Mesendoderm (in vitro differentiated cells): ENCODE data around the gene FAM89A. TPM values are rescaled to one million over a fixed set of nuclear protein-coding genes. Genes with fewer than 3 reads are reported as not detected.

Source experiments
- DNase-seq: peaks from one replicate; pipeline ENCODE4 v3.0.0; 2013
- H2AK5ac ChIP-seq: 2 replicates; pipeline ENCODE4 v1.6.1; 2013; ENCODE audit warnings: low read length, inconsistent platforms
- H2BK120ac ChIP-seq: 2 replicates; pipeline ENCODE4 v1.6.1; 2013; ENCODE audit warnings: low read depth, mild to moderate bottlenecking, low read length, moderate library complexity, mixed read lengths
- H2BK15ac ChIP-seq: replicated peaks from 2 replicates; pipeline ENCODE4 v1.6.1; 2013; ENCODE audit warnings: low read depth, mild to moderate bottlenecking, moderate library complexity
- H2BK5ac ChIP-seq: 2 replicates; pipeline ENCODE4 v1.6.1; 2013; ENCODE audit warnings: low read length, inconsistent platforms
- H3K18ac ChIP-seq: 2 replicates; pipeline ENCODE4 v1.6.1; 2013; ENCODE audit warnings: mild to moderate bottlenecking, low read length, mixed read lengths
- H3K23ac ChIP-seq: one replicate; pipeline ENCODE4 v1.6.1; 2013; ENCODE audit warnings: low read length
- H3K27ac ChIP-seq: 2 replicates; pipeline ENCODE4 v1.5.1; 2013; ENCODE audit warnings: low read depth, mild to moderate bottlenecking, inconsistent platforms, low read length, moderate library complexity
- H3K27me3 ChIP-seq: 2 replicates; pipeline ENCODE4 v1.6.1; 2013; ENCODE audit warnings: low read length, control low read depth, mild to moderate bottlenecking, inconsistent platforms; ENCODE audit not compliant: insufficient read depth, poor library complexity
- H3K36me3 ChIP-seq: 2 replicates; pipeline ENCODE4 v1.6.1; 2013; ENCODE audit warnings: low read length, inconsistent platforms; ENCODE audit not compliant: control insufficient read depth, insufficient read depth
- H3K4ac ChIP-seq: one replicate; pipeline ENCODE4 v1.6.1; 2013; ENCODE audit warnings: low read depth, mild to moderate bottlenecking, low read length, moderate library complexity
- H3K4me1 ChIP-seq: 2 replicates; pipeline ENCODE4 v1.6.1; 2013; ENCODE audit warnings: low read depth, low read length, inconsistent platforms; ENCODE audit not compliant: control insufficient read depth
- H3K4me2 ChIP-seq: 2 replicates; pipeline ENCODE4 v1.6.1; 2013; ENCODE audit warnings: low read length
- H3K4me3 ChIP-seq: 2 replicates; pipeline ENCODE4 v1.5.1; 2013; ENCODE audit warnings: mild to moderate bottlenecking, low read length
- H3K56ac ChIP-seq: one replicate; pipeline ENCODE4 v1.6.1; 2013; ENCODE audit warnings: low read length
- H3K79me1 ChIP-seq: 2 replicates; pipeline ENCODE4 v1.6.1; 2013; ENCODE audit warnings: low read length, inconsistent platforms
- H3K79me2 ChIP-seq: 2 replicates; pipeline ENCODE4 v1.6.1; 2013; ENCODE audit warnings: mild to moderate bottlenecking, low read length; ENCODE audit not compliant: control insufficient read depth, insufficient read depth
- H3K9ac ChIP-seq: 2 replicates; pipeline ENCODE4 v1.6.1; 2013; ENCODE audit warnings: low read length, inconsistent platforms
- H4K5ac ChIP-seq: one replicate; pipeline ENCODE4 v1.6.1; 2013; ENCODE audit warnings: low read length
- H4K8ac ChIP-seq: one replicate; pipeline ENCODE4 v1.6.1; 2013; ENCODE audit warnings: low read depth, mild to moderate bottlenecking, control low read depth, low read length, moderate library complexity
- WGBS: extraction: QIAGEN DNeasy Blood & Tissue Kit; methylation state at CpG from one replicate; pipeline ENCODE4 v1.1.7; 2013; ENCODE audit warnings: low lambda C conversion rate, missing lambda C conversion rate; ENCODE audit not compliant: insufficient coverage; ENCODE audit errors: extremely low coverage; 5-methylcytosine and 5-hydroxymethylcytosine counted together
- polyA plus RNA-seq, 2 experiments: library from polyadenylated mRNA; stranded (reverse); fragments of 200-250 nt; gene quantifications; one replicate each; pipeline ENCODE4 v1.2.3, GENCODE V29; 2013

The FAM89A gene
- polyA plus RNA-seq (2013, experiment 1 of 2), result 7.8 TPM
- polyA plus RNA-seq (2013, experiment 2 of 2), result 7.2 TPM

GRCh38 chr1:231040019-231040799 lies at the start of gene FAM89A:
TSS of gene FAM89A (minus strand) at chr1:231040254. CDS start at chr1:231040211, 43 bp downstream.
- Histone ChIP-seq H3K23ac (no peak within 1 kb of the TSS), H3K56ac (peak within 1 kb of the TSS; percentile 90), H2BK5ac (no peak within 1 kb of the TSS), H3K9ac (peak within 1 kb of the TSS; percentile 77), H4K8ac (no peak within 1 kb of the TSS), H3K4me3 (peak within 1 kb of the TSS; percentile 55), H3K27ac (peak within 1 kb of the TSS; percentile 2), H3K4me2 (peak within 1 kb of the TSS; percentile 75), H3K27me3 (peaks cover 2% of the 10 kb centered on the region), H4K5ac (no peak within 1 kb of the TSS), H2BK120ac (peak within 1 kb of the TSS; percentile 16), H3K4ac (peak within 1 kb of the TSS; percentile 73), H2AK5ac (no peak within 1 kb of the TSS), H3K79me2 (peaks cover 6% of the 10 kb centered on the region), H3K36me3 (no peaks in the 10 kb centered on the region), H3K79me1 (peaks cover 4% of the 10 kb centered on the region), H2BK15ac (no peak within 1 kb of the TSS), H3K18ac (peak within 1 kb of the TSS; percentile 97), H3K4me1 (peaks cover 8% of the 10 kb centered on the region)
- peak; percentile 23 for DNase-seq
- WGBS, result no CpG with 5 or more reads among the region's 82 CpGs

GRCh38 chr1:231084353-231084752 lies 44.3 kb upstream of the FAM89A start:
- no peak overlapping the region for H3K18ac ChIP-seq
- no peaks in the 10 kb centered on the region for H3K27me3 ChIP-seq
- no peak overlapping the region for H3K4me2 ChIP-seq
- no peaks in the 10 kb centered on the region for H3K79me1 ChIP-seq
- no peak overlapping the region for H4K8ac ChIP-seq
- no peaks in the 10 kb centered on the region for H3K4me1 ChIP-seq
- no peak overlapping the region for H3K9ac ChIP-seq
- no peak overlapping the region for H3K23ac ChIP-seq
- H4K5ac ChIP-seq, result no peak overlapping the region
- H3K36me3 ChIP-seq, result no peaks in the 10 kb centered on the region
- H3K56ac ChIP-seq, result no peak overlapping the region
- H3K79me2 ChIP-seq, result no peaks in the 10 kb centered on the region
- no CpG with 5 or more reads among the region's 5 CpGs for WGBS
- no peak overlapping the region for H3K27ac ChIP-seq
- no peak overlapping the region for H2AK5ac ChIP-seq
- H2BK5ac ChIP-seq, result no peak overlapping the region
- no peak overlapping the region for H2BK120ac ChIP-seq
- H3K4ac ChIP-seq, result no peak overlapping the region
- H3K4me3 ChIP-seq, result no peak overlapping the region
- no peak overlapping the region for H2BK15ac ChIP-seq
- no peak for DNase-seq

DNA sequence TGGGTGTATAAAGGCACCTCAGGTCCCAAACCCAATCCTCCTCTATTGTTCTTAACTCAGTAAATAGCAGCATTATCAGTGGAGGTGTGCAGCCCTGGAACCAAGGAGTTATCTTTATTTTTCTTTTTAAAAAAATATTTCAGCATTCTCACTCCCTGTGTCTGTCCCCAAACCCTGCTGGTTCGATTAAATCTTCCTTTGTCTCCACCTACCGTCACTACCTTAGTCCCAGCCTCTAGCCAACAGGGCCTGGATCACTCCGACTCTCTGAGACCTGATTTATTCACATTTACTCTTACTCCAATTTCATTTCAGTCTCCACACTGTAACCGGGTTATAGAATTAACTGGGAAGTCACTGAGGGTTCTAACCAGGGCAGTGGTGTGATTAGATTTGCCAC lies 39.1 kb upstream of the FAM89A start:
- Histone ChIP-seq H3K4me1 (no peaks in the 10 kb centered on the region), H3K79me2 (no peaks in the 10 kb centered on the region), H2BK120ac (no peak overlapping the region), H2BK15ac (no peak overlapping the region), H4K8ac (no peak overlapping the region), H3K4me2 (no peak overlapping the region), H3K27ac (no peak overlapping the region), H2AK5ac (no peak overlapping the region), H4K5ac (no peak overlapping the region), H3K79me1 (no peaks in the 10 kb centered on the region), H3K4ac (no peak overlapping the region), H3K36me3 (no peaks in the 10 kb centered on the region), H3K27me3 (no peaks in the 10 kb centered on the region), H3K9ac (no peak overlapping the region), H3K56ac (no peak overlapping the region), H3K4me3 (no peak overlapping the region), H3K18ac (no peak overlapping the region), H3K23ac (no peak overlapping the region), H2BK5ac (no peak overlapping the region)
- WGBS, result no CpG with 5 or more reads among the region's 4 CpGs
- no peak for DNase-seq

GRCh38 chr1:231078250-231078649 lies 38.2 kb upstream of the FAM89A start:
- Histone ChIP-seq H3K4me2 (no peak overlapping the region), H4K8ac (no peak overlapping the region), H3K18ac (no peak overlapping the region), H3K27me3 (no peaks in the 10 kb centered on the region), H2BK120ac (no peak overlapping the region), H3K79me2 (no peaks in the 10 kb centered on the region), H3K27ac (no peak overlapping the region), H3K36me3 (no peaks in the 10 kb centered on the region), H3K4ac (no peak overlapping the region), H2AK5ac (no peak overlapping the region), H3K56ac (no peak overlapping the region), H3K23ac (no peak overlapping the region), H3K9ac (no peak overlapping the region), H3K4me3 (no peak overlapping the region), H2BK5ac (no peak overlapping the region), H4K5ac (no peak overlapping the region), H3K4me1 (no peaks in the 10 kb centered on the region), H3K79me1 (no peaks in the 10 kb centered on the region), H2BK15ac (no peak overlapping the region)
- no peak for DNase-seq
- no CpG with 5 or more reads among the region's 7 CpGs for WGBS

DNA sequence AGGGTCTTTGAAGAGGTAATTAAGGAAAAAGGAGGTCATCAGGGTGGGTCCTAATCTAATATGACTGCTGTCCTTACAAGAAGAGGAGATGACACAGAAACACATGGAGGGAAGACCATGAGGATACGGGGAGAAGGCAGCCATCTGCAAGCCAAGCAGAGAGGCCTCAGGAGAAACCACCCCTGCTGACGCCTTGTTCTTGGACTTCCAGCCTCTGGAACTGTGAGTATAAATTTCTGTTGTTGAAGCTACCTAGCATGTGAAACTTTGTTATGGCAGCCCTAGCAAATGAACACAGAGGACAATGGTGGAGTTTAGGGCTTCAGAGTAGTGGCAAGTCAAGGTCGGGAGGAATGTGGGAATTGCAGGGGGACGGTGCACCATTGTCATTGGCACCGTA lies 36.7 kb upstream of the FAM89A start:
- Histone ChIP-seq H2BK120ac (no peak overlapping the region), H3K4ac (no peak overlapping the region), H2BK5ac (no peak overlapping the region), H3K4me1 (no peaks in the 10 kb centered on the region), H3K23ac (no peak overlapping the region), H3K4me3 (no peak overlapping the region), H3K9ac (no peak overlapping the region), H3K79me2 (no peaks in the 10 kb centered on the region), H3K4me2 (no peak overlapping the region), H3K56ac (no peak overlapping the region), H3K79me1 (no peaks in the 10 kb centered on the region), H3K27ac (no peak overlapping the region), H2BK15ac (no peak overlapping the region), H2AK5ac (no peak overlapping the region), H3K36me3 (no peaks in the 10 kb centered on the region), H3K27me3 (no peaks in the 10 kb centered on the region), H4K8ac (no peak overlapping the region), H3K18ac (no peak overlapping the region), H4K5ac (no peak overlapping the region)
- WGBS, result no CpG with 5 or more reads among the region's 5 CpGs
- DNase-seq, result no peak

DNA sequence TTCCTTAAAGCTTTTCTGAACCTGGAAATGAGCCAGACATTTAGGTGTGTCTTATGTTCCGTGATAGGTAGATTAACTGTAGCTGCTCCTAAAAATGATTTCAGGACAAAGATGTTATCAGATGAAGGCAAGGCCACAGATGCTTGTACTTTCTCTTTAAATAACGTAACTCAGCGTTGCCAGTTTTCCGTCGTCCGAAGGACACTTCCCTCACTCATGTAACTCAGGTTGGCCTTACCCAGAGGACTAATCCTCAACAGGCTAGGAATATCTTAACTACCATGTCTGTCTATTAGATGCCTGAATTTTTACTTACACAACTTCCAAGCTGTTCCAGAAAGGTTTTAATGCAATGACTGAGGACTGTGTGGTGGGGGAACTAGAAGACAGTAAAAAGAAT lies 35.4 kb upstream of the FAM89A start:
- Histone ChIP-seq H2BK15ac (no peak overlapping the region), H3K27ac (no peak overlapping the region), H3K18ac (no peak overlapping the region), H3K9ac (no peak overlapping the region), H3K4me3 (no peak overlapping the region), H3K36me3 (no peaks in the 10 kb centered on the region), H3K56ac (no peak overlapping the region), H2AK5ac (no peak overlapping the region), H3K4me2 (no peak overlapping the region), H3K27me3 (no peaks in the 10 kb centered on the region), H3K4ac (no peak overlapping the region), H2BK120ac (no peak overlapping the region), H3K79me1 (no peaks in the 10 kb centered on the region), H2BK5ac (no peak overlapping the region), H4K5ac (no peak overlapping the region), H4K8ac (no peak overlapping the region), H3K79me2 (no peaks in the 10 kb centered on the region), H3K23ac (no peak overlapping the region), H3K4me1 (no peaks in the 10 kb centered on the region)
- DNase-seq, result no peak
- WGBS, result no CpG with 5 or more reads among the region's 6 CpGs
